K562 (cell line): ENCODE measurements around the gene FLRT1. TPM values are rescaled to one million over a fixed set of nuclear protein-coding genes. Genes with fewer than 3 reads are reported as not detected.

Source experiments
- ATAC-seq: fragments of 200-7000 bp; cut with Tn5 transposase; 3 replicates; pipeline ENCODE4 v1.9.1; 2020; ENCODE audit warnings: moderate library complexity
- BruUV-seq: library from RNA; stranded (reverse); fragments of 400-500 nt; replicated peaks from 2 replicates; lab custom pipeline; 2021; lab: Mats Ljungman, UMichigan
- CTCF ChIA-PET: fragments of 300-600 bp; formaldehyde crosslinking; extraction: SDS; loops from one replicate; lab custom pipeline; 2021; ENCODE audit warnings: low intra/inter-chr PET ratio; lab: Yijun Ruan, JAX
- POLR2A ChIA-PET: fragments of 300-600, 350-650 bp; sonication (Branson Sonifier 250); formaldehyde crosslinking; extraction: SDS; loops from one replicate; lab custom pipeline; 2021; ENCODE audit warnings: antibody characterized with exemption, inconsistent platforms; lab: Yijun Ruan, JAX
- DNase-seq, 4 experiments: peaks; one replicate each; pipeline versions ENCODE4 v3.0.0 to v3.0.0-alpha.2; 2011 to 2018; ENCODE audit warnings: low spot score in 3 of 4, mixed read lengths in 3 of 4; ENCODE audit errors: extremely low read depth in 1 of 4
- FAIRE-seq: peaks from 2 replicates; lab custom pipeline; 2011; peaks lifted over from hg19 to GRCh38; lab: Jason Lieb, UNC
- H2AFZ ChIP-seq: 2 replicates; pipeline ENCODE4 v1.6.0; 2011; ENCODE audit warnings: low read depth, low read length, control low read depth, inconsistent platforms
- H3K27ac ChIP-seq: fragments of 200-600 bp; 3 replicates; pipeline ENCODE4 v1.8.0; 2011; ENCODE audit warnings: low read depth, mild to moderate bottlenecking, control low read depth, inconsistent platforms, low read length, moderate library complexity, mixed read lengths; ENCODE audit errors: extremely low read depth
- H3K27me3 ChIP-seq, 2 experiments: fragments of 300-600 bp in 1 of 2; 2 replicates in 1 of 2; 3 replicates in 1 of 2; pipeline versions ENCODE4 v1.6.0 to v1.8.0; 2011; ENCODE audit warnings: inconsistent platforms in 2 of 2, low read length in 2 of 2, mild to moderate bottlenecking in 1 of 2, mixed read lengths in 1 of 2, moderate library complexity in 1 of 2; ENCODE audit not compliant: control insufficient read depth in 2 of 2, insufficient read depth in 2 of 2
- H3K36me3 ChIP-seq: fragments of 300-600 bp; 3 replicates; pipeline ENCODE4 v1.8.0; 2011; ENCODE audit warnings: mild to moderate bottlenecking, low read length, inconsistent platforms; ENCODE audit not compliant: control insufficient read depth, insufficient read depth
- H3K4me1 ChIP-seq, 2 experiments: fragments of 200-600 bp in 1 of 2; replicated peaks in 1 of 2; 2 replicates in 1 of 2; 3 replicates in 1 of 2; pipeline versions ENCODE4 v1.5.1 to v1.8.0; 2011; ENCODE audit warnings: inconsistent platforms in 2 of 2, low read length in 2 of 2, mild to moderate bottlenecking in 1 of 2, mixed read lengths in 1 of 2, moderate library complexity in 1 of 2; ENCODE audit not compliant: control insufficient read depth in 2 of 2, insufficient read depth in 2 of 2
- H3K4me2 ChIP-seq: 2 replicates; pipeline ENCODE4 v1.6.1; 2011; ENCODE audit warnings: low read length, control low read depth, inconsistent platforms, mixed read lengths; ENCODE audit not compliant: insufficient read depth
- H3K4me3 ChIP-seq: fragments of 200-600 bp; sonication (generic), shearing (Covaris generic); 2 replicates; pipeline ENCODE4 v1.5.1; 2016; ENCODE audit warnings: control low read depth, inconsistent platforms
- H3K79me2 ChIP-seq: fragments of 200-600 bp; 3 replicates; pipeline ENCODE4 v1.8.0; 2011; ENCODE audit warnings: low read length, inconsistent platforms; ENCODE audit not compliant: control insufficient read depth, insufficient read depth
- H3K9ac ChIP-seq, 2 experiments: 2 replicates each; pipeline versions ENCODE4 v1.6.0 to v1.6.1; 2011; ENCODE audit warnings: low read depth in 2 of 2, low read length in 2 of 2, control low read depth in 1 of 2, inconsistent platforms in 1 of 2, mild to moderate bottlenecking in 1 of 2, mixed read lengths in 1 of 2; ENCODE audit not compliant: insufficient read depth in 1 of 2
- H3K9me1 ChIP-seq: one replicate; pipeline ENCODE4 v1.6.0; 2011; ENCODE audit warnings: inconsistent platforms, mild to moderate bottlenecking, low read length, moderate library complexity; ENCODE audit not compliant: control insufficient read depth, insufficient read depth
- H3K9me3 ChIP-seq: replicated peaks from 2 replicates; pipeline ENCODE4 v1.5.1; 2011; ENCODE audit warnings: low read depth, low read length, inconsistent platforms; ENCODE audit not compliant: control insufficient read depth, insufficient read depth
- H4K20me1 ChIP-seq: replicated peaks from 2 replicates; pipeline ENCODE4 v1.6.1; 2011; ENCODE audit warnings: low read length, inconsistent platforms, mixed read lengths; ENCODE audit not compliant: control insufficient read depth, insufficient read depth
- CREB3L1 ChIP-seq: fragments of 450-650 bp; IDR thresholded peaks from 2 replicates; pipeline ENCODE4 v1.6.1; 2014; ENCODE audit warnings: low read depth, mild to moderate bottlenecking, moderate library complexity, borderline replicate concordance
- MAZ ChIP-seq, 2 experiments: fragments of 450-650 bp in 1 of 2; sonication (generic) in 1 of 2; formaldehyde crosslinking; IDR thresholded peaks in 1 of 2; conservative IDR thresholded peaks in 1 of 2; 2 replicates each; pipeline versions ENCODE4 v1.4.0 to v1.5.0; 2020; ENCODE audit warnings: mild to moderate bottlenecking in 1 of 2, missing genetic modification reagents in 1 of 2
- MYC ChIP-seq, 2 experiments: fragments of 250-450 bp in 1 of 2; sonication (Bioruptor Pico) in 1 of 2; IDR thresholded peaks; 2 replicates each; pipeline versions ENCODE4 v1.5.1 to v1.6.1; 2012 to 2021; ENCODE audit warnings: low read depth in 2 of 2, borderline replicate concordance in 1 of 2, improper control_type of control experiment in 1 of 2, low read length in 1 of 2, mild to moderate bottlenecking in 1 of 2, moderate library complexity in 1 of 2
- SMARCA5 ChIP-seq: fragments of 450-650 bp; IDR thresholded peaks from 2 replicates; pipeline ENCODE4 v1.6.1; 2016
- ZNF354B ChIP-seq: fragments of 250-450 bp; sonication (Bioruptor Pico); IDR thresholded peaks from 2 replicates; pipeline ENCODE4 v1.4.0; 2020
- WGBS: fragments of 100-300 bp; shearing (Covaris generic); methylation state at CpG from one replicate; pipeline ENCODE4 v1.1.6; 2016; ENCODE audit warnings: low coverage, mixed read lengths; ENCODE audit not compliant: insufficient coverage; ENCODE audit errors: missing lambda C conversion rate; 5-methylcytosine and 5-hydroxymethylcytosine counted together
- in situ Hi-C: fragments of 300-500 bp; cut with MboI; formaldehyde crosslinking; loops from 4 replicates; pipeline ENCODE4 v1.15.0; 2018; ENCODE audit warnings: inconsistent platforms, mixed read lengths
- intact Hi-C: fragments of 100-400 bp; cut with micrococcal nuclease; formaldehyde crosslinking; loops from 2 replicates; pipeline ENCODE4 v1.14.2; 2022
- polyA plus RNA-seq, 8 experiments: library from polyadenylated mRNA; depleted of rRNA in 4 of 8; stranded (reverse) in 5 of 8; unstranded in 3 of 8; fragments of >200 nt; fragmentation: Nextera tagmentation in 2 of 8; fragmentation: Illumina TruSeq in 1 of 8; extraction: Ambion mirVana in 2 of 8; extraction: Trizol in 1 of 8; gene quantifications; 2 replicates each; pipeline versions ENCODE4 v1.2.1 to v1.2.3, GENCODE V29; 2011 to 2014; ENCODE audit warnings: inconsistent platforms in 1 of 8, missing spikeins in 1 of 8
- total RNA-seq, 7 experiments: library from RNA; depleted of rRNA in 6 of 7; stranded (reverse); fragments of >200 nt in 6 of 7; fragmentation: Illumina TruSeq in 2 of 7; extraction: Trizol in 2 of 7; gene quantifications; 2 replicates each; pipeline versions ENCODE4 v1.2.1 to v1.2.3, GENCODE V29; 2011 to 2021; ENCODE audit warnings: low replicate concordance in 1 of 7

FLRT1 gene
- total and polyA plus RNA-seq, 9 of the 15 experiments (the other 6 are each of a cell fraction or from before 2014, with no cell fraction given), result not detected

- H4K20me1 ChIP-seq, result peaks cover 33% of the 10 kb centered on the region
- intact Hi-C loops, result no loop called here
- H2AFZ ChIP-seq, result no peak overlapping the region
- peaks cover 6 to 41% of the 10 kb centered on the region in 2 experiments; a peak in 4 of 5 replicates for H3K4me1 ChIP-seq
- no peaks in the 10 kb centered on the region for H3K9me3 ChIP-seq
- H3K9ac ChIP-seq, result no peak overlapping the region
- no peaks in the 10 kb centered on the region for H3K79me2 ChIP-seq
- 55% methylated on average over 5 of the region's 11 CpGs for WGBS
- no peak overlapping the region for H3K27ac ChIP-seq
- DNase-seq (no peak), ATAC-seq (no peak), FAIRE-seq (no peak)
- in situ Hi-C loops, result no loop called here
- H3K4me2 ChIP-seq, result no peak overlapping the region
- ChIA-PET POLR2A (interaction anchor here (0.7 to 1.6 kb wide), 2 partner anchors 8 to 17 kb away, joined by 3 read pairs; no protein-coding TSS in a partner anchor), CTCF (no interaction called here)
- no peaks in the 10 kb centered on the region for H3K27me3 ChIP-seq
- no peak for TF ChIP-seq SMARCA5
- TF ChIP-seq CREB3L1, result no peak
- no peak for TF ChIP-seq MYC (IDR thresholded peaks at IDR 0.05; ENCODE audit: low read depth, low read length)
- no peak for TF ChIP-seq MYC (CRISPR knock-in tag; IDR thresholded peaks at IDR 0.05; ENCODE audit: borderline replicate concordance, low read depth)
- no peak for TF ChIP-seq ZNF354B
- TF ChIP-seq MAZ (CRISPR knock-in tag; conservative IDR thresholded peaks at IDR 0.05 in 1 of 2, IDR thresholded peaks at IDR 0.05 in 1 of 2), result no peak
- H3K9me1 ChIP-seq, result no peaks in the 10 kb centered on the region
- H3K36me3 ChIP-seq, result no peaks in the 10 kb centered on the region
- BruUV-seq, result no TSS peak
- H3K4me3 ChIP-seq, result no peak overlapping the region
Observed at GRCh38 chr11:64078284-64078683, 42.6 kb downstream of the FLRT1 start.
